NCI-H1417 treated with DMSO at 0.1 percent for 48 hours (cell line): ENCODE results near the gene CLIC2.

Experiments
- DNase-seq: peaks from one replicate; lab custom pipeline; 2025; lab: John Stamatoyannopoulos, UW

Gene CLIC2

GRCh38 chrX:155262970-155263754 is 71.3 kb downstream of the CLIC2 start:
- no peak for DNase-seq

GRCh38 chrX:155259752-155260151 is 74.7 kb downstream of the CLIC2 start:
- DNase-seq = no peak

GRCh38 chrX:155251391-155251790 is 83.0 kb downstream of the CLIC2 start:
- no peak for DNase-seq

GRCh38 chrX:155247497-155247896 is 86.9 kb downstream of the CLIC2 start:
- DNase-seq = no peak

GRCh38 chrX:155246748-155247147 is 87.7 kb downstream of the CLIC2 start:
- no peak for DNase-seq

- no peak for DNase-seq
Observed at GRCh38 chrX:155242300-155242699, 92.1 kb downstream of the CLIC2 start.

GRCh38 chrX:155237719-155238118 is 96.7 kb downstream of the CLIC2 start:
- no peak for DNase-seq

- DNase-seq = no peak
Observed at GRCh38 chrX:155235891-155236290, 98.5 kb downstream of the CLIC2 start.

- DNase-seq = no peak
Observed at GRCh38 chrX:155231163-155231562, 103.3 kb downstream of the CLIC2 start.
